ENCODE measurements around the gene IFIT1.
A peak's percentile ranks its signal among the peaks of the same experiment; 100 is the strongest.
"Not testable (repeated sequence)": the region's sequence is repeated elsewhere in the genome, so short reads cannot be mapped to it uniquely, and the experiment has no call there.

Gene IFIT1

GRCh38 chr10:89389254-89389653, 3.2 kb upstream of the IFIT1 start:
- H3K36me3 ChIP-seq (ENCODE audit: control insufficient read depth, insufficient read depth, low read length) = no peaks in the 10 kb centered on the region
- no peak overlapping the region for H3K4me3 ChIP-seq (ENCODE audit: low read depth, low read length)
- no peaks in the 10 kb centered on the region for H3K9me3 ChIP-seq (ENCODE audit: control insufficient read depth, insufficient read depth, low read length)
- no peak overlapping the region for H3K9ac ChIP-seq (ENCODE audit: low read depth, low read length)
- no peaks in the 10 kb centered on the region for H3K27me3 ChIP-seq (ENCODE audit: control insufficient read depth, insufficient read depth, low read length)
- H3K4me1 ChIP-seq (ENCODE audit: control insufficient read depth, insufficient read depth, low read length) = peaks cover 15% of the 10 kb centered on the region

GRCh38 chr10:89390476-89391225, 1.8 kb upstream of the IFIT1 start:
- Histone ChIP-seq H3K4me1 (ENCODE audit: control insufficient read depth, insufficient read depth, low read length) (peaks cover 15% of the 10 kb centered on the region), H3K4me3 (ENCODE audit: low read depth, low read length) (no peak overlapping the region), H3K27me3 (ENCODE audit: control insufficient read depth, insufficient read depth, low read length) (no peaks in the 10 kb centered on the region), H3K36me3 (ENCODE audit: control insufficient read depth, insufficient read depth, low read length) (no peaks in the 10 kb centered on the region), H3K9me3 (ENCODE audit: control insufficient read depth, insufficient read depth, low read length) (no peaks in the 10 kb centered on the region), H3K9ac (ENCODE audit: low read depth, low read length) (no peak overlapping the region)

- peaks cover 14% of the 10 kb centered on the region for H3K4me1 ChIP-seq (ENCODE audit: control insufficient read depth, insufficient read depth, low read length)
- H3K9ac ChIP-seq (ENCODE audit: low read depth, low read length); H3K4me3 ChIP-seq (ENCODE audit: low read depth, low read length); H3K36me3 ChIP-seq (ENCODE audit: control insufficient read depth, insufficient read depth, low read length); H3K9me3 ChIP-seq (ENCODE audit: control insufficient read depth, insufficient read depth, low read length); H3K27me3 ChIP-seq (ENCODE audit: control insufficient read depth, insufficient read depth, low read length): not testable (repeated sequence)
Observed at GRCh38 chr10:89391226-89391576, 1.2 kb upstream of the IFIT1 start.

- H3K4me3 ChIP-seq (ENCODE audit: low read depth, low read length) = peak overlapping the region; percentile 66
Observed at GRCh38 chr10:89392974-89393373, 551 bp downstream of the IFIT1 start.

GRCh38 chr10:89393898-89394297, 1.5 kb downstream of the IFIT1 start:
- H3K27me3 ChIP-seq (ENCODE audit: control insufficient read depth, insufficient read depth, low read length) = no peaks in the 10 kb centered on the region
- H3K4me3 ChIP-seq (ENCODE audit: low read depth, low read length) = no peak overlapping the region
- no peak overlapping the region for H3K9ac ChIP-seq (ENCODE audit: low read depth, low read length)
- H3K9me3 ChIP-seq (ENCODE audit: control insufficient read depth, insufficient read depth, low read length) = no peaks in the 10 kb centered on the region
- peaks cover 8% of the 10 kb centered on the region for H3K4me1 ChIP-seq (ENCODE audit: control insufficient read depth, insufficient read depth, low read length)
- no peaks in the 10 kb centered on the region for H3K36me3 ChIP-seq (ENCODE audit: control insufficient read depth, insufficient read depth, low read length)

More at GRCh38 chr10:89392974-89393373, 551 bp downstream of the IFIT1 start:
- Histone ChIP-seq H3K9ac (ENCODE audit: low read depth, low read length) (no peak overlapping the region), H3K36me3 (ENCODE audit: control insufficient read depth, insufficient read depth, low read length) (no peaks in the 10 kb centered on the region), H3K9me3 (ENCODE audit: control insufficient read depth, insufficient read depth, low read length) (no peaks in the 10 kb centered on the region), H3K27me3 (ENCODE audit: control insufficient read depth, insufficient read depth, low read length) (no peaks in the 10 kb centered on the region), H3K4me1 (ENCODE audit: control insufficient read depth, insufficient read depth, low read length) (peaks cover 8% of the 10 kb centered on the region)

- Histone ChIP-seq H3K4me3 (ENCODE audit: low read depth, low read length) (no peak overlapping the region), H3K36me3 (ENCODE audit: control insufficient read depth, insufficient read depth, low read length) (no peaks in the 10 kb centered on the region), H3K4me1 (ENCODE audit: control insufficient read depth, insufficient read depth, low read length) (peaks cover 8% of the 10 kb centered on the region), H3K9me3 (ENCODE audit: control insufficient read depth, insufficient read depth, low read length) (no peaks in the 10 kb centered on the region), H3K9ac (ENCODE audit: low read depth, low read length) (no peak overlapping the region), H3K27me3 (ENCODE audit: control insufficient read depth, insufficient read depth, low read length) (no peaks in the 10 kb centered on the region)
Observed at GRCh38 chr10:89395141-89395540, 2.7 kb downstream of the IFIT1 start.

- H3K36me3 ChIP-seq (ENCODE audit: control insufficient read depth, insufficient read depth, low read length) = no peaks in the 10 kb centered on the region
- no peak overlapping the region for H3K4me3 ChIP-seq (ENCODE audit: low read depth, low read length)
- H3K4me1 ChIP-seq (ENCODE audit: control insufficient read depth, insufficient read depth, low read length) = peaks cover under 1% of the 10 kb centered on the region
Observed at GRCh38 chr10:89398003-89398749, 5.8 kb downstream of the IFIT1 start.

GRCh38 chr10:89399956-89400355, 7.5 kb downstream of the IFIT1 start:
- Histone ChIP-seq H3K9ac (ENCODE audit: low read depth, low read length) (no peak overlapping the region), H3K4me1 (ENCODE audit: control insufficient read depth, insufficient read depth, low read length) (no peaks in the 10 kb centered on the region), H3K9me3 (ENCODE audit: control insufficient read depth, insufficient read depth, low read length) (no peaks in the 10 kb centered on the region), H3K27me3 (ENCODE audit: control insufficient read depth, insufficient read depth, low read length) (no peaks in the 10 kb centered on the region), H3K4me3 (ENCODE audit: low read depth, low read length) (no peak overlapping the region), H3K36me3 (ENCODE audit: control insufficient read depth, insufficient read depth, low read length) (no peaks in the 10 kb centered on the region)

More at GRCh38 chr10:89398003-89398749, 5.8 kb downstream of the IFIT1 start:
- no peak overlapping the region for H3K9ac ChIP-seq (ENCODE audit: low read depth, low read length)
- no peaks in the 10 kb centered on the region for H3K9me3 ChIP-seq (ENCODE audit: control insufficient read depth, insufficient read depth, low read length)
- H3K27me3 ChIP-seq (ENCODE audit: control insufficient read depth, insufficient read depth, low read length) = no peaks in the 10 kb centered on the region

GRCh38 chr10:89403043-89403442, 10.6 kb downstream of the IFIT1 start:
- Histone ChIP-seq H3K4me3 (ENCODE audit: low read depth, low read length) (no peak overlapping the region), H3K9me3 (ENCODE audit: control insufficient read depth, insufficient read depth, low read length) (no peaks in the 10 kb centered on the region), H3K9ac (ENCODE audit: low read depth, low read length) (no peak overlapping the region), H3K36me3 (ENCODE audit: control insufficient read depth, insufficient read depth, low read length) (no peaks in the 10 kb centered on the region), H3K4me1 (ENCODE audit: control insufficient read depth, insufficient read depth, low read length) (no peaks in the 10 kb centered on the region), H3K27me3 (ENCODE audit: control insufficient read depth, insufficient read depth, low read length) (no peaks in the 10 kb centered on the region)

GRCh38 chr10:89404104-89405047, 12.0 kb downstream of the IFIT1 start:
- Histone ChIP-seq H3K4me1 (ENCODE audit: control insufficient read depth, insufficient read depth, low read length) (no peaks in the 10 kb centered on the region), H3K4me3 (ENCODE audit: low read depth, low read length) (no peak overlapping the region), H3K36me3 (ENCODE audit: control insufficient read depth, insufficient read depth, low read length) (no peaks in the 10 kb centered on the region)

GRCh38 chr10:89406178-89406577, 13.8 kb downstream of the IFIT1 start:
- H3K9ac ChIP-seq (ENCODE audit: low read depth, low read length); H3K4me1 ChIP-seq (ENCODE audit: control insufficient read depth, insufficient read depth, low read length); H3K36me3 ChIP-seq (ENCODE audit: control insufficient read depth, insufficient read depth, low read length); H3K27me3 ChIP-seq (ENCODE audit: control insufficient read depth, insufficient read depth, low read length); H3K4me3 ChIP-seq (ENCODE audit: low read depth, low read length); H3K9me3 ChIP-seq (ENCODE audit: control insufficient read depth, insufficient read depth, low read length): not testable (repeated sequence)

More at GRCh38 chr10:89404104-89405047, 12.0 kb downstream of the IFIT1 start:
- Histone ChIP-seq H3K9me3 (ENCODE audit: control insufficient read depth, insufficient read depth, low read length) (no peaks in the 10 kb centered on the region), H3K27me3 (ENCODE audit: control insufficient read depth, insufficient read depth, low read length) (no peaks in the 10 kb centered on the region), H3K9ac (ENCODE audit: low read depth, low read length) (no peak overlapping the region)
